GM21737 (cell line): ENCODE data around the gene PHETA1.
A peak's percentile ranks its signal among the peaks of the same experiment; 100 is the strongest.
"Not testable (repeated sequence)": the region's sequence is repeated elsewhere in the genome, so short reads cannot be mapped to it uniquely, and the experiment has no call there.

Source experiments
- ATAC-seq: cut with Tn5 transposase; IDR thresholded peaks from one replicate; pipeline ENCODE4 v1.9.1; 2021; ENCODE audit warnings: mild to moderate bottlenecking, moderate library complexity; ENCODE audit not compliant: unreplicated experiment

Gene PHETA1

DNA sequence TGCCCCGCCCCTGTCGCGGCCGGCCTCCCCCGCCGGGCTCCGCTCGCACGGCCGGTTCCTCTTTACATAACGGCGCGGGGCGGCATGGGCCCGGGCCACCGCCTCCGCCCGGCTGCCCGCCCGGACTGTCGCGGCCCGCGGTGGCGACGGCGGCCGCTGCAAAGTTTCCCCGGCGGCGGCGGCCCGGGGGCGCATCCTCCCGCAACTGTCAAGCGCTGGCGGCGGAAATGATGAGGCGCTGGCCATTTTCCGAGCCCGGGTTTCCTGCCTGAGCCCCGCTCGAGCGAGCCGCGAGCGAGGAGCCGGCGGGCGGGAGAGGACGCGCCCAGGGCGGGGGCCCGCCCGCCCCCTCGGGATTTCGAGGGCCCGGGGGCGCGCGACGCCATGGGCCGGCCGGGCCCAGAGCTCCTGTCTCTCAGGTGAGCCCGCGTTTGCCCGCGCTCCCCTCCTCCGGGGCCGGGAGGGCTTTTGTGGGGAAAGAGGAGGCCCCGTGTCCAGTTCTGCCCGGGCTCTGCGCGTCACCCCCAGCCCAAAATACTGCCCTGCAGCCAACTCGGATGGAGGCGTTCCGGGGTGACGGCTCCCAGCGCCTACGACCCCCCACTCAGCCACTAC lies 37.1 kb upstream of the PHETA1 start, which contains the start of gene SH2B3:
TSS of gene SH2B3 (plus strand) at position 65 of the 615 bp plus-strand sequence. CDS start 12,223 bp downstream, outside the sequence.
- peak; percentile 3 for ATAC-seq

DNA sequence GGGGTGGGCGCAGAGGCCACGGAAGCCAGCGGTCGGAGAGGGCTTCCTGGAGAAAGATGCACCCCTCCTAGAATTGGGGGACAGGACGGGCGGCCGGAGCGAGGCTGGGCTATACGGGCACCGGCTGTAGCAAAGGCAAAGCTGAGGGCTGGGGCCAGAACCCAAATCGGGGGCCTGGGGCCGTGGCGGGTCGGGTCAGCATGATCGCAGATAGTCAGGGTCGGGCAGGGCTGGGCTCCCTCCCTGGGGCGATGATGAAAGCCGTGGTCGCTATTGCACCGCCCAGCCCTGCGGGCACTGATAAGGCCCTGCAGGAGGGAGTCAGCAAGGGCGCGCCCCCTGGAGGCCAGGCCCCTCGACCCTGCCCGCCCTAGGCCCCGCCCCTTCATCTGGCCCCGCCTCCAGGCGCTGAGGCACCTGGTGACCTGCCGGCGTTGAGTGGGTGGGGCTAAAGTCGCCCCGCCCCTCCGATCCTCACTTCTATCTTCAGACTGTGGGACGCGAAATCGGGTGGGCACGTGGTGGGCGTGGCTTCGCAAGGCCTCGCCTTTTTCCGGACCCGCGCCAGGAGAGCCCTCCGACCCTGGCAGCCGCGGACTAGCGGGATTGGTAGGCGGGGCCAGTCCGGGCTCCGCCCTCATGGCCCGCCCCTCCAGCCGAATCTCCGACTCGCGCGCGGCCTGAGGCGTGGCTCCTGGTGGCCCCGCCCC lies 36.4 kb upstream of the PHETA1 start:
- ATAC-seq, result peak; percentile 50

DNA sequence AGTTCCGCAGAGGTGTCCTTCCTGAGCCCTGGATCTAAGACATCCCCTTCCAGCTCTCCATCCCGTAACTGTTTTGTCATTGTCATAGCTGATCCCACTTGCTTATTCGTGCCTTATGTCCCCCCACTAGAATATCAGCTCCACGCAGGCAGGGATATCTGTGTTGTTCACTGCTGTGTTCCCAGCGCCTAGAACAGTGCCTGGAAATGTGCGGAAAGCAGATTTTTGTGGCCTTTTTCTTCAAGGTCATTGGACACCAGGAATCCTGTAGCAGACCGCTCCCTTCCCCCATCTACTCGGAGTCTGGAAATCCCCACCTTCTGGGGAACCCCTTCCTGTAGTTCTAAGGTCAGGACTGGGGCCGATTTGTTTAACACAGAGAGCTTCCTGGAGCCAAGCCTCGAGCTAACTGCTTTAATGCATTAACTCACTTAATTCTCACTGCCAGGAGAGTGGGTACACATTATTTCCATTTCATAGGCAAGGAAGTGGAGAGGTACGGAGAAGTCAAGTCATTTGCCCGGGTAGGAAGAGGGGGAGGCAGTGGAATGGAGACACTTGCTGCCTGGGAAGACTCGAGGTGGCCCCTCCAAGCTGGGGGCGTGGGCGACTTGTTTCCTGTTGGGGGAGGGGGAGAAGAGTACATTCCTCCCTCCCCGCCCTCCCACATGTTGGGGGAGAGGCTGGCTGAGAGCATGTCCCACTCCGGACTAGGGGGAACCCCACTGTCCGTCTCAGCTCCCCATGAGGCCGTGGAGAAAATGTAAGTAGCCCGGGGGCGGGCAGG lies 35.7 kb upstream of the PHETA1 start:
- ATAC-seq, result peak; percentile 5

DNA sequence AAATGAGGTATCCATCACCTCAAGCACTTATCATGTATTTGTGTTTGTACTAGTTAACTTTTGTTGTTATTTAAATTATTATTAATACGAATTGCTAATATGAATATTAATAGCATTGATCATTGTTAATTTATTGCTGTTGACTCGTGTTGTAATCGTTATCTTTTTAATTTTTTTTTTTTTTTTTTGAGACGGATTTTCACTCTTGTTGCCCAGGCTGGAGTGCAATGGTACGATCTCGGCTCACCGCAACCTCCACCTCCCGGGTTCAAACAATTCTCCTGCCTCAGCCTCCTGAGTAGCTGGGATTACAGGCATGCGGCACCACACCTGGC lies 33.6 kb upstream of the PHETA1 start:
- not testable (repeated sequence) for ATAC-seq

DNA sequence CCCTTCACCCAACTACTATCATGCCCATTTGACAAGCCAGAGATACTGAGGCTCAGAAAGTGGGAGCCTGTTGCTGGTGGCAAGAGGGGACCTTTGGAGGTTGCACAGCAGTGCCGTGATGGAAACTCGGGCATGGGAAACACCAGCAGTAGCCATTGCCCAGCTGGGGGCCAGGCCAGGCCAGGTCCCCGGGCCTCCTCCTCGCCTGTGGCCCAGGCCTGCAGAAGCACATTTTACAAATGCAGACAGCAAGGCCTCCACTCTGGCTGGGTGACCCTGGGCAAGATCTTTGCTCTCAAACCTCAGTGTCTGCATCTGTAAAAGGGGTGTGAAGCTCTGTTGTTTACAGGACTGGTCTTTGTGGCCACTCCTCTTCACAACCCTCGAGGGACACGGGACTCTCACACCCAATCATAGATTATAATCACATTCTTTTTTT lies 32.3 kb upstream of the PHETA1 start:
- ATAC-seq, result no peak

DNA sequence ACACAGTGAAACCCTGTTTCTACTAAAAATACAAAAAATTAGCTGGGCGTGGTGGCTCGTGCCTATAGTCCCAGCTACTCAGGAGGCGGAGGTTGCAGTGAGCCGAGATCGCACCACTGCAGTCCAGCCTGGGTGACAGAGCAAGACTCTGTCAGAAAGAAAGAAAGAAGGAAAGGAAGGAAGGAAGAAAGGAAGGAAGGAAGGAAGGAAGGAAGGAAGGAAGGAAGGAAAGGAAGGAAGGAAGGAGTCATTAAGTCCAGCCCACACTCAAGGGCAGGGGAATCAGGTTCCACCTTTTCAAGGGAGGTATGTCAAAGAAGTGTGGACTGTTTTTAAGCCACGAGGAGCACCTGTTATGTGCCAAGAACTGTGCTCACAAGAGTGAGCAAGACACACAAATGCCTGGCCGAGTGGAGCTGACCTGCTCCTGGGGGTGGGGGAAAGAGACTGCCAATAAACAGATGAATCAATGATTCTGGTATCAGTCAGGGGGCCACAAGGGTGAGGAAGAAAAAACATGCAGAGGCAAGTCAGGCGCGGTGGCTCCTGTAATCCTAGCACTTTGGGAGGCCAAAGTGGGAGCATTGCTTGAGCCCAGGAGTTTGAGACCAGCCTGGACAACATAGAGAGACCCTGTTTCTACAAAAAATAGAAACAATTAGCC lies 31.0 kb upstream of the PHETA1 start:
- not testable (repeated sequence) for ATAC-seq

DNA sequence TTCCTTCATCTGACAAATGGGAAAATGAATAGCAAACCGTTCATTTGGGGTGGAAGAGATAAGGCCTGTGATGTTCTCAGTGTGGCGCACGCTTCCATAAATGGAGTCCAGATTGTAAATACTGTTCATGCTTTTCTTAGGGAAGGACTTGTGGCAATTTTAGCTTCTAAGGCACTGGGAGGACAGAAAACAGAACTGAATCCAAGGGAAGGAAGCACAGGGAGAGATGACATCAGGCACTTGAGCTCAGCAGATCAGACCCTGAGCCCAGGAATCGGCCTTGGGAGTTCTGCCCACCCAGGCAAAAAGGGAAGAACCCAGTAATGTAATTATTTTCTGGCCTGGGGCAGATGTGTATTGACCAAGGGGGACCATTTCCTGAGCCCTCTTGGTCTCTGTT lies 29.6 kb upstream of the PHETA1 start:
- no peak for ATAC-seq

DNA sequence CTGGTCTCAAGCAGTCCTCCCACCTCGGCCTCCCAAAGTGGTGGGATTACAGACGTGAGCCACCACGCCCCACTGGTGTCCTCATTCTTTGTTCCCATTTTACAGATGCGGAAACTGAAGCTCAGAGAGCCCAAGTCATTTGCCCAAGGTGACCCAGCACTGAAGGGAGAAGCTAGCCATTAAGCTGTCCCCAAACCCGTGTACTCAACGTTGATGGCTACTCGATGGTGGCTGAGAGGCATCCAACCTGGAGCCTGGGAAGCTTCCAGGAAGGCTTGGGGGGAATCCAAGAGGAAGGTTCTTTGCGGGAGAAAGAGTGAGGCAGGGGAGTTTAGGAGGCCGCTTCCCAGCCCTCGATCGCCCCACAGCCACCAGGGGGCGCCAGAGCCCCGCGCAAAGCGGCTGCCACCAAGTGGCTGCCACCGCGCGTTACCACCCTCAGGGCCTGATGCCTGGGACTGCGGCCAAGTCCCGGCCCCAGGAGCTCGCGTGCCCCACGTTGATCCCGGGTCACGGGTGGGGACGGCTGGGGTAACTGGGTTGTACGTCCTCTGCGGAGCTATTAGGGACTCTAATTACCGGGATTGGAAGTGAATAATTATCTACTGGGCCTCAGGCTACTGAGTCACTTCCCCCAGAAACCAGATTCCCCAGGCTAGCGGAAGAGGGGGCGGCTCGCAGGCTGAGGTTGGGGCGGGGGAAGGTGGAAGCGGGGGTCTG lies 28.0 kb upstream of the PHETA1 start:
- no peak for ATAC-seq

DNA sequence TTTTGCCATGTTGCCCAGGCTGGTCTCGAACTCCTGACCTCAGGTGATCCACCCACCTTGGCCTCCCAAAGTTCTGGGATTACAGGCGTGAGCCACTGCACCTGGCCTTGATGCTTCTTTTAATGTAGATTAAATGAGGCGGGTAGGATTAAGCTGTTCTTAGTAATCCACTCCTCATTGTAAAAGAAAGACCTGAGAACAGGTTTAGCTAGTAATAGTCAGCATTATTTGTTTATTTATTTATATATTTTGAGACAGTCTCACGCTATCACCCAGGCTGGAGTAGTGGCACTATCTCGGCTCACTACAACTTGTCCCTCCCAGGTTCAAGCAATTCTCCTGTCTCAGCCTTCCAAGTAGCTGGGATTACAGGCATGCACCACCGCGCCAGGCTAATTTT lies 27.4 kb upstream of the PHETA1 start:
- ATAC-seq, result not testable (repeated sequence)

DNA sequence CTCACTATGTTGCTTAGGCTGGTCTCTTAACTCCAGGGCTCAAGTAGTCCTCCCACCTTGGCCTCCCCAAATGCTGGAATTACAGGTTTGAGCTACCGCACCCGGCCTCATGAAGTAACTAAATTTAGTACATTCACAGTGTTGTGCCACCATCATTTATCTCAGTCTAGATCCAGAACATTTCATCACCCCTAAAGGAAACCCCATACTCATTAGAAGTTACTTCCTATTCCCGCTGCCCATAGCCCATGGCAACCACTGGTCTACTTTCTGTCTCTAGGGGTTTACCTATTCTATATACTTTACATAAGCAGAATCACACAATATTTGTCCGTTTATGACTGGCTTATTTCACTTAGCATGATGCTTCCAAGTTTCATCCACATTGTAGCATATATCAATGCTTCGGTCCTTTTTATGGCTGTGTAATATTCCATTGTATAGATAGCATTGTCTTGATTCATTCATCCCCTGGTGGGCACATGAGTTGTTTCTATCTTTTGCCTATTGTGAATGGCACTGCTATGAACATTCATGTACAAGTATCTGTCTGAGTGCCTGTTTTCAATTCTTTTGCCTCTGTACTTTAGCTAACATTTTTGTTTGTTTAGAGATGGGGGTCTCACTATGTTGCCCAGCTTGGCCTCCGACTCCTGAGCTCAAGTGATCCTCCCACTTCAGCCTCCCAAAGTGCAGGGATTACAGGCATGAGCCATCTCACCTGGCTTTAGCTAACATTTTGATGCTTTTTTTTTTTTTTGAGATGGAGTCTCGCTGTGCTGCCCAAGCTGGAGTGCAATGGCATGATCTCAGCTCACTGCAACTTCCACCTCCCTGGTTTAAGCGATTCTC lies 26.7 kb upstream of the PHETA1 start:
- ATAC-seq, result no peak

DNA sequence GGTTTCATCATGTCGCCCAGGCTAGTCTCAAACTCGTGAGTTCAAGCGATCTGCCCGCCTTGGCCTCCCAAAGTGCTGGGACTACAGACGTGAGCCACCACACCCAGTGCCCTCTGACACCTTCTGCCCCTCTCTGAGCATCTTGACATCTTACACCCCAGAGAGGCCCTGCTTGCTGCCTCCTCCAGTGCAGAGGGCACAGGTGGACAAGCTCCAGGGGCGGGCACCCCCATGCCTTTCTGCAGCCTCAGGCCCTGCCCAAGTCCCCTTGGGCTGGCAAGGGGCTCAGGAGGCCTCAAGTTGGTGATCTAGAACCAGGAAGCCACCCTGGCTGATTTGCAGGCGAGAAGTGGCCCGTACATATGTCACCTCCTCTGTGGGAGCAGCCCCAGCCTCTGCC lies 25.6 kb upstream of the PHETA1 start:
- no peak for ATAC-seq

DNA sequence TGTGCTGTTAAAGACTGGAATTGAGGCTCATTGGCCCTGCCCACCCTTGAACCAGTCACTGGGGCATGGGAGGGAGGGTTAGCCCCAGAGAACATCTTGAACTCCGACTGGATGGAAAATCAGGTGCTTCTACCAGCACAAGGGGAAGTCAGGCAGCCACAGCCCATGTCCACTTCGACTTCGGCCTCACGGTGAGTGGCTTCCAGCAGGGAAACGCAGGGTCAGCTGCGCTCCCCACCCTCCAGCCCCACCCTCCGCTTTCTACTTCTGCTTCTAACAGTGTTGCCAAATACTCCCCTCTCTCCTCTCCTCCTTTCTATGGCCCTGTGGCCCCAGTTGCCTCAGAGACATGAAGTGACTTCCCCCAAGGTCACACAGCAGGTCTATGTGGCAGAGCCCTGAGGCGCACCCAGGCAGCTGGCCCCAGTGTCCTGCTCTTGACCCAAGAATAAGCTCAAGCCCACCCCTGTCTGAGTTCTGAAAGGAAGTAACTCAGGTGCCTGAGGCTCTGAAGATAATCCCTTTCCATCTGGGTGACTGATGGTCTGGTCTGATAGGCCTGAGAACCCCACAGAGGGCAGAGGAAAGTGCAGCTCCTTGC lies 24.9 kb upstream of the PHETA1 start:
- no peak for ATAC-seq

DNA sequence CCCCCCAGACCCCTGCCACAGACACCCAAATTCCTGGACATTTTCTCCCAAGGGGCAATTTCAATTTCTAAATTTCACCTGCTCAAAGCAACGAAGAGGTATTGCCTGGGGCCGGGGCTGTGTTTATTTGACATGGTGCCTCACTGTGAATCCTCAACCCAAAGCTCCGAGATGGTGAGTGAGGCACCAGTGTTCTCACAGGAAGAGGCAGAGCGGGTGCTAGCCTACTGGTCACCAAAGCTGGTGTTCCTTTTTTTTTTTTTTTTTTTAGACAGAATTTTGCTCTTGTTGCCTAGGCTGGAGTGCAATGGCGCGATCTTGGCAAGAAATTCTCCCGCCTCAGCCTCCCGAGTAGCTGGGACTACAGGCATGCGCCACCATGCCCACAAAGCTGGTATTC lies 22.0 kb upstream of the PHETA1 start:
- no peak for ATAC-seq

DNA sequence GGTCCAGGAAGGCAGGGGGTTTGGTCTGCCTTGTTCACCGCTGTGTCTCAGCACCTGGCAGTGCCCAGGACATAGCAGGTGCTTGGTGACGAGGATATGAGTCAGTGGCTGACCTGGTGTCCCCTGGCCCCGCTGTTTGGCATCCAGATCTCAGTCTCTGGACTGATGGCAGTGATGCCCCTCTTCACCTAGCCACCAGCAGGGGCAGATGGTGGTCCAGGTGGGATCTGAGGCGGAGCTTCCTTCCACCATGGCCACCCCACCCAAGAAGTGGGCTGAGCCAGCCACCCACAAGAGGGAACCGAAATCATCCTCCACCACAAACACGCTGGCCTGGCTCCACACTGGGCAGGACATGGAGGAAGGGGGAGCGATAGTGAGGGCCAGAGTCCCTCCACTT lies 20.7 kb upstream of the PHETA1 start:
- no peak for ATAC-seq

DNA sequence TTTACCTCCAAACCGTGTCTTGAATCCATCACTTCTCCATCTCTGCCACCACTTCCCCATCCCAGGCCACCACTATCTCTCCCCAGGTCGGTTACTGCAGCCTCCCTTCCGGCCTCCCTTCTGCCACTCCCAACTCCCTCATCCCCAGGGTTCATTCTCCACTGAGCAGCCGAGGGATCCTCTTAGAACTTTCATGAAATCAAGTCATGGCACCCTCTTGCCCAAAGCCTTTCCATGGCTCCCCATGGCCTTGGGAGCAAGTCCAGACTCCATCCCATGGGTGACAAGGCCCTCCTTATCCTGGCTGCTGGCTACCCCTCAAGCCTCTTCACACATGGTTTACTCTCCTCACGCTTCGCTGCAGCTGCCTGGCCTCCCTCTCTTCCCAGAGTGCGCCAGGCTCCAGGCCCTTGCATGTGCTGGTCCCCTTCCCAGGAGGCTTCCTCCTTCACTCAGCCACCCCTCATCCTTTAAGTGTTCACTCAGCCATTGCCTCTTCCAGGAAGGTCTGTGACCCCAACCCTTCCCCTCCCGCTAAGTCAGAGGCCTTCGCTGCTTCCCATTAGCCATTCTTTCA lies 18.9 kb upstream of the PHETA1 start:
- ATAC-seq, result no peak

DNA sequence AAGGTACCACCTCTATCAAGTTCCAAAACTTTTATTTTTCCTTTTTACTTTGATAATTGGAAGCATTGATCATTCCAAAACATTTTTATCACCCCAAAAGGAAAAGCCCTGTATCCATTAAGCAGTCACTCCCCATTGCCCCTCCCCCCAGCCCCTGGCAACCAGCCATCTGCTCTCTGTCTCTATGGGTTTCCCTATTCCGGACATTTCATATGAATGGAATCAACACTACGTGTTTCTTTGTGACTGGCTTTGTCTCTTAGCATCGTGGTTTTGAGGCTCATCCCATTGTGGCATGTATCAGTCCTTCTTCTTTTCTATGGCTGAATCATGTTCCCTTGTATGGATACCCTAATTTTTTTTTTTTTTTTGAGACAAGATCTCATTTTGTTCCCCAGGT lies 18.0 kb upstream of the PHETA1 start:
- ATAC-seq, result no peak

DNA sequence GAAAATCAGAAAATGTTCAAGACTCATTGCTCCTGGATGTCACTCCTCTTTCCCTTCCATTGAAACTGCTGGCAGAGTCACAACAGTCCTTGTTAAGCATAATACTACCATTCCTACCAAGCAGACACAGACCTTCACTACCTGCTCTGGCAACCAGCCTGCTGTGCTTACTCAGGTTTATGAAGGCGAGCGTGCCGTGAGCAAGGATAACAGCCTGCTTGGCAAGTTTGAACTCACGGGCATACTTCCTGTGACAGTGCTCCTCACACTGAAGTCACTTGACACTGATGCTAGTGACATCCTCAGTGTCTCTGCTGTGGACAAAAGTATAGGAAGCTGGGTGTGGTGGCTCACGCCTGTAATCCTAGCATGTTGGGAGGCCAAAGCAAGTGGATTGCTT lies 15.7 kb upstream of the PHETA1 start:
- no peak for ATAC-seq

DNA sequence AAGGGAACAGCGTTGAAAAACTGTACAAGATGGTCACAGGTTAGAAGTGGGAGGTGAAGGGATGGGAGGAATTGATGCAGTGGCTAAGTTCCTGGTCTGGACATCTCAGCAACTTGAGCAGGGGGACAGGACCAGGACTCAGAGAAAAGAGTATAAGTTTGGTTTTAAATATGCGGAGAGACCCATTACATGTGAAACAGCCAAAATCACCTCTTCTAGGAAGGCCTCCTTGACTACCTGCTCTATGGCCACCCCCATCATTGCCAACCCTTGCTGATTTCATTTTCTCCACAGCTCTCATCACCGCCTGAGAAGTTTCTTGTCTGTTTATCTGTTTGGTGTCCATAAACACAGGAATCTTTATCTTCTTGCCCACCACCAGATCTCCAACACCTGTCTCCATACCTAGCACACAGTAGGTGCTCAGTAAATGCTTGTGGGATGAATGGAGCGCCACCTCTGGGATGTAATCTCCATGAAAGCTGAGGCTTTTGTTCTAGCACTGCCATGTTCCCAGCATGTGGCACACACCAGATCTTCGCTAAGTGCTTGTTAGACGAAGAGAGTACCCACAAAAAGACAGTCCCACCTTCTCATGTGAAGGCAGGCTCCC lies 11.2 kb upstream of the PHETA1 start:
- ATAC-seq, result no peak

DNA sequence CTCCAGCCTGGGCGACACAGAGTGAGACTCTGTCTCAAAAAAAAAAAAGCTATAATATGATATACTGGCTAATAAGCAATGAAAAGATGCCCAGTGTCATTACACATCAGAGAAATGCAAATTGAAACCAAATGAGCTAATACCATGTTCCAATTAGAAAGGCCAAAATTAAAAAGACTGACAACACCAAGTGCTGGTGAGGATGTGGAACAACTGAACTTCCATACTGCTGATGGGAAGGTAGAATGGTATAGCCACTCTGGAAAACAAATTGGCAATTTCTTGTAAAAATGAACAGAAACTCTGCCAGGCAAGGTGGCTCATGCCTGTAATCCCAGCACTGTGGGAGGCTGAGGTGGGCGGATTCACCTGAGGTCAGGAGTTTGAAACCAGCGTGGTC lies 8.5 kb upstream of the PHETA1 start:
- no peak for ATAC-seq
